ENCODE data around the gene ARHGAP24. TPM values are rescaled to one million over a fixed set of nuclear protein-coding genes. Genes with fewer than 3 reads are reported as not detected.
A peak's percentile ranks its signal among the peaks of the same experiment; 100 is the strongest.

Gene ARHGAP24
- total and polyA plus RNA-seq, 10 of the 15 experiments (the other 5 are each of a cell fraction or from before 2014, with no cell fraction given): 0.10 to 4.2 (median 0.52) TPM

DNA sequence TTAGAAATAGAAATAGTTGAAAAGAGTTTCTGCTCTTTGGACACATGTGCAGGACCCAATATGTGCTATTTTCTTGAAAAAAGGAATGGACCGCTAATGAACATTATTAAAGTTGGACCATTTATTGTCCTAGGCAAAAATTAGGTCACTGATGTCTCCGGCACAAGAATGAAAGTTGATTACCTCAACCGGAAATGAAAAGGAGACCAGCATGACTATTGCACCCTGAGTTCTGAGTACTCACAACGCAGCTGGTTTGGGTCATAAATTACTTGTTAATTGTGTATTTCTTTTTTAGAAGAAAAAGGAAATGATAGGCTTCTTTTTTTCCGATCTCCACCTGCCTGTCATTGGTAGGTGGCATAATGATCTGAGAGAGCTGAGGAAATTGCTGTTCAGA lies 232.7 kb downstream of the ARHGAP24 start:
- in situ Hi-C loops (cut with MboI): no loop called here
- TF ChIP-seq CREM (IDR thresholded peaks at IDR 0.05; ENCODE audit: low read depth) (peak; percentile 55; the same call in 1 of the 2 replicates), EZH2 (IDR thresholded peaks at IDR 0.05; ENCODE audit: borderline replicate concordance, control insufficient read depth, low read depth, low read length) (no peak), POLR2A (IDR thresholded peaks at IDR 0.05; ENCODE audit: low read depth, low read length) (no peak), TARDBP (IDR thresholded peaks at IDR 0.05; ENCODE audit: borderline replicate concordance) (no peak), NR2F1 (conservative IDR thresholded peaks at IDR 0.05) (no peak), SIN3A (IDR thresholded peaks at IDR 0.05; ENCODE audit: low read depth, low read length) (no peak), POLR2AphosphoS2 (IDR thresholded peaks at IDR 0.05; ENCODE audit: low read depth, low read length) (no peak), MXI1 (IDR thresholded peaks at IDR 0.05; ENCODE audit: low read depth, low read length) (no peak), RELA (IDR thresholded peaks at IDR 0.05; ENCODE audit: borderline replicate concordance, partially characterized antibody) (no peak), NFIC (IDR thresholded peaks at IDR 0.05; ENCODE audit: low read depth, low read length) (peak; percentile 69; the same call in 1 of the 2 replicates), RUNX3 (IDR thresholded peaks at IDR 0.05; ENCODE audit: low read length) (0 out of 2 replicates have a peak, but pooled peaks have one; percentile 45), JUNB (IDR thresholded peaks at IDR 0.05) (peak; percentile 73), YY1 (IDR thresholded peaks at IDR 0.05; ENCODE audit: low read depth, low read length) (no peak), SMAD1 (IDR thresholded peaks at IDR 0.05; ENCODE audit: low read depth, partially characterized antibody) (no peak), ZBTB4 (CRISPR knock-in tag; IDR thresholded peaks at IDR 0.05) (no peak), BCL11A (IDR thresholded peaks at IDR 0.05; ENCODE audit: low read depth, low read length) (peak; percentile 62; the same call in 1 of the 2 replicates), SIX5 (IDR thresholded peaks at IDR 0.05; ENCODE audit: low read depth, low read length, severe bottlenecking) (no peak), SPI1 (IDR thresholded peaks at IDR 0.05; ENCODE audit: borderline replicate concordance, insufficient read depth, low read depth, low read length) (no peak), TCF12 (IDR thresholded peaks at IDR 0.05; ENCODE audit: low read depth, low read length) (0 out of 2 replicates have a peak, but pooled peaks have one; percentile 6)
- TF ChIP-seq, protein P1, sequence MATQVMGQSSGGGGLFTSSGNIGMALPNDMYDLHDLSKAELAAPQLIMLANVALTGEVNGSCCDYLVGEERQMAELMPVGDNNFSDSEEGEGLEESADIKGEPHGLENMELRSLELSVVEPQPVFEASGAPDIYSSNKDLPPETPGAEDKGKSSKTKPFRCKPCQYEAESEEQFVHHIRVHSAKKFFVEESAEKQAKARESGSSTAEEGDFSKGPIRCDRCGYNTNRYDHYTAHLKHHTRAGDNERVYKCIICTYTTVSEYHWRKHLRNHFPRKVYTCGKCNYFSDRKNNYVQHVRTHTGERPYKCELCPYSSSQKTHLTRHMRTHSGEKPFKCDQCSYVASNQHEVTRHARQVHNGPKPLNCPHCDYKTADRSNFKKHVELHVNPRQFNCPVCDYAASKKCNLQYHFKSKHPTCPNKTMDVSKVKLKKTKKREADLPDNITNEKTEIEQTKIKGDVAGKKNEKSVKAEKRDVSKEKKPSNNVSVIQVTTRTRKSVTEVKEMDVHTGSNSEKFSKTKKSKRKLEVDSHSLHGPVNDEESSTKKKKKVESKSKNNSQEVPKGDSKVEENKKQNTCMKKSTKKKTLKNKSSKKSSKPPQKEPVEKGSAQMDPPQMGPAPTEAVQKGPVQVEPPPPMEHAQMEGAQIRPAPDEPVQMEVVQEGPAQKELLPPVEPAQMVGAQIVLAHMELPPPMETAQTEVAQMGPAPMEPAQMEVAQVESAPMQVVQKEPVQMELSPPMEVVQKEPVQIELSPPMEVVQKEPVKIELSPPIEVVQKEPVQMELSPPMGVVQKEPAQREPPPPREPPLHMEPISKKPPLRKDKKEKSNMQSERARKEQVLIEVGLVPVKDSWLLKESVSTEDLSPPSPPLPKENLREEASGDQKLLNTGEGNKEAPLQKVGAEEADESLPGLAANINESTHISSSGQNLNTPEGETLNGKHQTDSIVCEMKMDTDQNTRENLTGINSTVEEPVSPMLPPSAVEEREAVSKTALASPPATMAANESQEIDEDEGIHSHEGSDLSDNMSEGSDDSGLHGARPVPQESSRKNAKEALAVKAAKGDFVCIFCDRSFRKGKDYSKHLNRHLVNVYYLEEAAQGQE (IDR thresholded peaks at IDR 0.05; ENCODE audit: low read depth, low read length): 0 out of 2 replicates have a peak, but pooled peaks have one; percentile 12
- TF ChIP-seq, protein P2, sequence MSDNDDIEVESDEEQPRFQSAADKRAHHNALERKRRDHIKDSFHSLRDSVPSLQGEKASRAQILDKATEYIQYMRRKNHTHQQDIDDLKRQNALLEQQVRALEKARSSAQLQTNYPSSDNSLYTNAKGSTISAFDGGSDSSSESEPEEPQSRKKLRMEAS (IDR thresholded peaks at IDR 0.05; ENCODE audit: low read depth, low read length): no peak

More for the DNA sequence above, 232.7 kb downstream of the ARHGAP24 start:
- no TSS peak for BruUV-seq (replicated peaks)
- peak; percentile 24 for DNase-seq (ENCODE audit: low read depth, low spot score)
- H3K79me2 ChIP-seq (ENCODE audit: control insufficient read depth, insufficient read depth, low read length): no peaks in the 10 kb centered on the region
- RAD21 ChIA-PET (ENCODE audit: unreplicated experiment): no interaction called here
- no peaks in the 10 kb centered on the region for H3K36me3 ChIP-seq (ENCODE audit: control insufficient read depth in 2 of 2, insufficient read depth in 2 of 2, low read length in 1 of 2)
- POLR2A ChIA-PET: no interaction called here
- intact Hi-C loops (cut with micrococcal nuclease; ENCODE audit: unreplicated experiment): no loop called here
- ATAC-seq: peak; percentile 95
- no peak overlapping the region for H3K4me2 ChIP-seq (ENCODE audit: control insufficient read depth, insufficient read depth)
- H3K27ac ChIP-seq (ENCODE audit: control insufficient read depth, insufficient read depth): no peak overlapping the region
- H4K20me1 ChIP-seq (ENCODE audit: control insufficient read depth, insufficient read depth): no peaks in the 10 kb centered on the region
- 9% methylated on average over 5 of the region's 5 CpGs for WGBS (ENCODE audit: insufficient coverage, insufficient replicate concordance, low lambda C conversion rate, missing lambda C conversion rate)
- H3K9ac ChIP-seq (ENCODE audit: control insufficient read depth, insufficient read depth, low read length): no peak overlapping the region
- CTCF ChIA-PET: no interaction called here
- H3K4me1 ChIP-seq (ENCODE audit: control insufficient read depth, insufficient read depth, low read length): peaks cover 8% of the 10 kb centered on the region; the same call in 1 of the 2 replicates
- peak; percentile 61 for FAIRE-seq
- no peaks in the 10 kb centered on the region for H3K27me3 ChIP-seq (replicated peaks in 1 of 2; ENCODE audit: control insufficient read depth in 2 of 2, insufficient read depth in 2 of 2, low read length in 1 of 2)
- no peak overlapping the region for H3K4me3 ChIP-seq
- H2AFZ ChIP-seq (ENCODE audit: control insufficient read depth, low read depth, low read length): no peak overlapping the region
- SMC1A ChIA-PET (ENCODE audit: uncharacterized antibody, unreplicated experiment): no interaction called here
- H3K9me3 ChIP-seq (replicated peaks; ENCODE audit: control insufficient read depth, insufficient read depth, low read length): no peaks in the 10 kb centered on the region
